Adipocyte (in vitro differentiated cells): ENCODE measurements around the gene RNF223.
"Not testable (repeated sequence)": the region's sequence is repeated elsewhere in the genome, so short reads cannot be mapped to it uniquely, and the experiment has no call there.

Experiments
- DNase-seq: peaks from one replicate; pipeline ENCODE4 v3.0.0-alpha.2; 2015; ENCODE audit warnings: low read depth
- H3K27me3 ChIP-seq: replicated peaks from 2 replicates; pipeline ENCODE4 v1.7.0; 2013; ENCODE audit warnings: mild to moderate bottlenecking, low read length, moderate library complexity; ENCODE audit not compliant: control insufficient read depth, insufficient read depth
- H3K36me3 ChIP-seq: 2 replicates; pipeline ENCODE4 v1.7.0; 2013; ENCODE audit warnings: low read length, mild to moderate bottlenecking, moderate library complexity; ENCODE audit not compliant: control insufficient read depth, insufficient read depth, severe bottlenecking
- H3K4me1 ChIP-seq: 2 replicates; pipeline ENCODE4 v1.7.0; 2013; ENCODE audit warnings: mild to moderate bottlenecking, low read length, moderate library complexity; ENCODE audit not compliant: control insufficient read depth, insufficient read depth
- H3K4me3 ChIP-seq: 2 replicates; pipeline ENCODE4 v1.7.0; 2013; ENCODE audit warnings: mild to moderate bottlenecking, low read length, moderate library complexity
- H3K9ac ChIP-seq: 2 replicates; pipeline ENCODE4 v1.7.0; 2013; ENCODE audit warnings: mild to moderate bottlenecking, low read length, moderate library complexity
- H3K9me3 ChIP-seq: 2 replicates; pipeline ENCODE4 v1.7.0; 2013; ENCODE audit warnings: mild to moderate bottlenecking, low read length, moderate library complexity; ENCODE audit not compliant: control insufficient read depth

RNF223 gene

DNA sequence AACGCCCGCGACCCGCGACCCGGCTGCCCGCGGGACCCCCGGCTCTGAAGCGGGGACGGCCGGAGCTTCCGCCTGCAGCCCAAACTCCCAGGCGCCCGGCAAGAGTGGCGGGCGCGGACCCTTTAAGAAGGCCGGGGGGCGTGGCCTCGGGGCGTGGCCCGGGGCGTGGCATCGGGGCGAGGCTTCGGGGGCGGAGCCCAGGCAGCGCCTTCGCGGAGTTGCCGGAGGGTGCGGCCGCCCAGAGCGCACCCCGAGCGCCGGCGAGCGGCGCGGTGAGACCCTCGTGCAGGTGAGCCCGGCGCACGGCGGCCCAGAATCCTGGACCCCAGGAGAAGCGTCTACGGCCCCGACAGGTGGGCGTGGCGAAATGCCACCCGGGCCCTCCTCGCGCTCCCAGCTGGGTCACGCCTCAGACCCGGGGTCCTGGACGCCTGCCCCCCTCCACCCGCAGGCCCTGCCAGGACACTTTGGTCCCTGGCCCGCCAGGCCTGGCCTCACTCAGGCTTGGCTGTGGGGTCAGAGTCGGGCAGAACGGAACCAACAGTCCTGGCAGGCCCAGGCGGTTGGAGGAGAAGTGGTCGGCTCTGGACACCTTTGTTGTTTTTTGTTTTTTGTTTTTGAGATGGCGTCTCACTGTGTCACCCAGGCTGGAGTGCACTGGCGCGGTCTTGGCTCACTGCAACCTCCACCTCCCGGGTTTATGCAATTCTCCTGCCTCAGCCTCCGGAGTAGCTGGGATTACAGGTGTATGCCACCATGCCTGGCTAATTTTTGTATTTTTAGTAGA is 14.4 kb downstream of the RNF223 start:
- Histone ChIP-seq H3K27me3 (peaks cover 33% of the 10 kb centered on the region), H3K4me1 (no peaks in the 10 kb centered on the region), H3K4me3 (peak overlapping the region; percentile 62), H3K9me3 (no peaks in the 10 kb centered on the region), H3K36me3 (no peaks in the 10 kb centered on the region), H3K9ac (no peak overlapping the region)
- DNase-seq, result peak; percentile 93

DNA sequence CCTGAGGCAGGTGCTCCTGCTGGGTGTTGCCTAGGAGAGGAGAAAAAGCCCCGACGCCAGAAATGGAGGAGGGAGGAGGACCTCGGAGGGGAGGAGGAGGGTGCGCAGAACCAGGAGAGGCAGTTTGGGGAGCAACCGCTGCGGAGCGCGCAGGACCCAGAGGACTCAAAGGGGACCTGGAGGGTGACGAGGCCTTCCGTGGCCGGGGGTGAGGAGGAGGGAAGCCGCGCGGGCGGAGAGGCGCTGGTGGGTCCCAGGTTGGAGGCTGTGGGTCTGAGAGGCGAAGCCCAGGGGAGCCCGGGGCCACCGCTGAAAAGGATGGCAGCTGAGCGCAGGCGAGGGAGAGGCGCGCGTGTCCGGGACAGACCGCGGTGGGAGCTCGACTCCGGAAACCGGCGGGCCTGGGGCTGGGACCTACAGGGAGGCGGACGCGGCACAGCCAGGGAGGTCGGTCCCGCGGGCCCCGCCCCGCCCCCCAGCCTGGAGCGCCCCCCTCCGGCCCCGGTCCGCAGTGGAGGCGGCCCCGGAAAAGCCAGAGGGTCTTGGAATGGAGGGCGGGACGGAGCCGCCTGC is 15.1 kb downstream of the RNF223 start:
- DNase-seq, result peak; percentile 56
- no peaks in the 10 kb centered on the region for H3K9me3 ChIP-seq
- H3K27me3 ChIP-seq, result peaks cover 31% of the 10 kb centered on the region
- H3K4me3 ChIP-seq, result peak overlapping the region; percentile 47
- no peak overlapping the region for H3K9ac ChIP-seq
- H3K4me1 ChIP-seq, result no peaks in the 10 kb centered on the region
- no peaks in the 10 kb centered on the region for H3K36me3 ChIP-seq

DNA sequence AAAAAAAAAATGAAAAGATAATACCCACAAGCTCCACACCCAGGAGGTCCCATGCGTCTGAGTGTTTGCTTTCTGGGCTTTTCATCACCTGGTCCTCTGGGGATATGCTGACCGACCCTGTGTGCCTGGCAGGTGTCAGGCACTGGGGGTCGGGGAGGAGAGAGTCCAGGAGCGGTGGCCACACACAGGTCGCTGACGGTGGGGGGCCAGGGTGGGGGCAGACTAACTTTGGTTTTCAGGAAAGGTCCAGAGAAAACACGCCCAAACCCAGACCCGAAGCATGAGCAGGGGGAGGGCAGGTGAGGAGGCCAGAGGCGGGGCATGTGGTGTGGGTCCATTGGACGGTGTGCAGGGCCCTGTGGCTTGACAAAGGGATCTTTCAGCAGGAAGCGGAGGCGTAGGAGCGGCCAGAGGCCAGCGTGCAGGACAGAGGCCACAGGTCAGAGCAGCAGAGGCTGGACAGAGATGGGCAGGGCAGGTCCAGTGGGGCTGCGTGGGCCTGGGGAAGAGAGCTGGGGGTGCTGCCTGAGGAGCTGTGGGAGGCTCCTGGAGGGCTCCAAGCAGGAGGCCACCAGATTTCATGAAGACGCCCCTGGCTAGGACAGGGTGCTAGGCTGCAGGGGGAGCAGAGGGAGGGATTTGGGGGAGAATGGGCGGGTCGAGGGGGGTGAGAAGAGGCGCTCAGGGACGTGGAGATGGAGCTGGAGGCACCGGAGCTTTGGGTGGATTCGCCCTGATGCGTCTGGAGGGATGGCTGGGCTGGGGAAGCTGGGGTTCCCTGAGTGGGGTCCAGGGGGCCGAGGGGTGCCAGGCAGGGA is 15.8 kb downstream of the RNF223 start:
- H3K36me3 ChIP-seq, result no peaks in the 10 kb centered on the region
- no peaks in the 10 kb centered on the region for H3K9me3 ChIP-seq
- no peak overlapping the region for H3K4me3 ChIP-seq
- no peak overlapping the region for H3K9ac ChIP-seq
- peaks cover 25% of the 10 kb centered on the region for H3K27me3 ChIP-seq
- DNase-seq, result no peak
- H3K4me1 ChIP-seq, result no peaks in the 10 kb centered on the region

DNA sequence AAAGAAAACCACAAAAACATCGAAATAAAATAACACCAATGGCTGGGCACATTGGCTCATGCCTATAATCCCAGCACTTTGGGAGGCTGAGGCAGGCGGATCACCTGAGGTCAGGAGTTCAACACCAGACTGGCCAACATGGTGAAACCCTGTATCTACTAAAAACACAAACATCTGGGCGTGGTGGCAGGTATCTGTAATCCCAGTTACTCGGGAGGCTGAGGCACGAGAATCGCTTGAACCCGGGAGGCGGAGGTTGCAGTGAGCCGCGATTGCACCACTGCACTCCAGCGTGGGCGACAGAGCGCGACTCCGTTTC is 16.4 kb downstream of the RNF223 start:
- not testable (repeated sequence) for H3K4me3 ChIP-seq, H3K36me3 ChIP-seq, H3K4me1 ChIP-seq, H3K9me3 ChIP-seq, H3K9ac ChIP-seq, DNase-seq
- H3K27me3 ChIP-seq, result peaks cover 20% of the 10 kb centered on the region

DNA sequence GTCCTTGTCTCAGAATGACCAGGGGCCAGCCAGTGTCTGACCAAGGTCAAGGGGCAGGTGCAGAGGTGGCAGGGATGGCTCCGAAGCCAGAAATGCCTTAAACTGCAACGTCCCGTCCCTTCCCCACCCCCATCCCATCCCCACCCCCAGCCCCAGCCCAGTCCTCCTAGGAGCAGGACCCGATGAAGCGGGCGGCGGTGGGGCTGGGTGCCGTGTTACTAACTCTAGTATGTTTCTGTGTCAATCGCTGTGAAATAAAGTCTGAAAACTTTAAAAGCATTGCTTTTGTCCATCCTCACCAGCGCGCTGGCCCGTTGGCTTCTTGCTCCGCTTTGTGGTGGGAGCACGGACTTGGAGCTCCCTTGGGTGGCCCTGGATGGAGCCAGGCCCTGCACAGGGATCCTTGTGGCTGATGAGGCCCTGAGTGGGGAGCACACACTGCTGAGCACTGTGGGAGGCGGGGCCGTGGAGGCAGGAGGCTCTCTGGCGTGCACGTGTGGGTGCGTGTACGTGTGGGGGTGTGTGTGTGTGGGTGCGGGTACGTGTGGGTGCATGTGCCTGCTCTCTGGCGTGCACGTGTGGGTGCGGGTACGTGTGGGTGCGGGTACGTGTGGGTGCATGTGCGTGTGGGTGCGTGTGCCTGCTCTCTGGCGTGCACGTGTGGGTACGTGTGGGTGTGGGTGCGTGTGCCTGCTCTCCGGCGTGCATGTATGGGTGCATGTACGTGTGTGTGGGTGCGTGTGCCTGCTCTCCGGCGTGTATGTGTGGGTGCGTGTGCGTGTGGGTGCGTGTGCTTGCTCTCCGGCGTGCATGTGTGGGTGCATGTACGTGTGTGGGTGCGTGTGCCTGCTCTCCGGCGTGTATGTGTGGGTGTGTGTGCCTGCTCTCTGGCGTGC is 18.0 kb downstream of the RNF223 start:
- Histone ChIP-seq H3K4me1 (no peaks in the 10 kb centered on the region), H3K4me3 (no peak overlapping the region), H3K9me3 (no peaks in the 10 kb centered on the region), H3K27me3 (peaks cover 15% of the 10 kb centered on the region), H3K9ac (no peak overlapping the region), H3K36me3 (no peaks in the 10 kb centered on the region)
- no peak for DNase-seq

DNA sequence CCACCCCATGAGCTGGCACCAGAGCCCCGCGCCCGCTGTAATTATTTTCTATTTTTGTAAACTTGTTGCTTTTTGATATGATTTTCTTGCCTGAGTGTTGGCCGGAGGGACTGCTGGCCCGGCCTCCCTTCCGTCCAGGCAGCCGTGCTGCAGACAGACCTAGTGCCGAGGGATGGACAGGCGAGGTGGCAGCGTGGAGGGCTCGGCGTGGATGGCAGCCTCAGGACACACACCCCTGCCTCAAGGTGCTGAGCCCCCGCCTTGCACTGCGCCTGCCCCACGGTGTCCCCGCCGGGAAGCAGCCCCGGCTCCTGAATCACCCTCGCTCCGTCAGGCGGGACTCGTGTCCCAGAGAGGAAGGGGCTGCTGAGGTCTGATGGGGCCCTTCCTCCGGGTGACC is 19.1 kb downstream of the RNF223 start:
- Histone ChIP-seq H3K9ac (no peak overlapping the region), H3K36me3 (no peaks in the 10 kb centered on the region), H3K9me3 (no peaks in the 10 kb centered on the region), H3K4me1 (no peaks in the 10 kb centered on the region), H3K4me3 (no peak overlapping the region), H3K27me3 (peaks cover 12% of the 10 kb centered on the region)
- no peak for DNase-seq

DNA sequence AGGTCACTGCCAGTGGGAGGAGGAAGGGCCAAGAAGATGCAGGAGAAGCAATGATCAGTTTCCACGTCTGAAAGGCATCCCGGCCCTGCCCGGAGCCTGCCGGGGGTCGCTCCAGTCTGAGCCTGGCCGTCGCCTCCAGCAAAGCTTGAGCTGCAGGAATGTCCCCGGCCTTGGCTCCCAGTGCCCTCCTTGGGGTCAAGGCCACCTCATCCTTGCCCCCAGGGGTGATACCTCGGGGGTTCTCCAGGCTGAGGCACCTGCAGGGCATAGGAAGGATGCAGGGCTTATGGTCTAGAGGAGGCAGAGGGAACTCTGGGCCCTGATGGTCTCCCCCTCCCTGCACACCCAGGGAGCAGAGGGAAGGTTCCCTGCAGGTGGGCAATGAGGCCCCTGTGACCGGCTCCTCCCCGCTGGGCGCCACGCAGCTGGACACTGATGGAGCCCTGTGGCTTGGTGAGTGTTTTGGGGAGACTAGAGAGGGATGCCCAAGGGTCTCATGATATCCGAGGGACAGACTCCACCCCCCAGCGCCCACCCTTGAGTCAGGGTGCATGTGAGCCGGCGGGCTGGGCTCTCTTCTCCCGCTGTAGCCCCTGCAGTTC is 19.9 kb downstream of the RNF223 start:
- Histone ChIP-seq H3K4me3 (no peak overlapping the region), H3K36me3 (no peaks in the 10 kb centered on the region), H3K9me3 (no peaks in the 10 kb centered on the region), H3K27me3 (peaks cover 12% of the 10 kb centered on the region), H3K4me1 (no peaks in the 10 kb centered on the region), H3K9ac (no peak overlapping the region)
- DNase-seq, result no peak

DNA sequence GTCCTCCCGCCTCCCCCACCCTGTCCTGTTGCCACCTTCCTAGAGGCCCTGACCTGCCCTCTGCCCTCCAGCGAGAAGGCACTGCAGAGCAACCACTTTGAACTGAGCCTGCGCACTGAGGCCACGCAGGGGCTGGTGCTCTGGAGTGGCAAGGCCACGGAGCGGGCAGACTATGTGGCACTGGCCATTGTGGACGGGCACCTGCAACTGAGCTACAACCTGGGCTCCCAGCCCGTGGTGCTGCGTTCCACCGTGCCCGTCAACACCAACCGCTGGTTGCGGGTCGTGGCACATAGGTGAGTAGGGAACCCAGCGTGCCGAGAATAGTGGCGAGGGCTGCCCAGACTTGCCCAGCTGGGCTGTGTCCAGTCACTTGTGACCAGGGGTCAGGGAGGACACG is 20.4 kb downstream of the RNF223 start:
- no peak for DNase-seq
- no peaks in the 10 kb centered on the region for H3K36me3 ChIP-seq
- no peak overlapping the region for H3K9ac ChIP-seq
- peaks cover 12% of the 10 kb centered on the region for H3K27me3 ChIP-seq
- H3K9me3 ChIP-seq, result no peaks in the 10 kb centered on the region
- no peaks in the 10 kb centered on the region for H3K4me1 ChIP-seq
- H3K4me3 ChIP-seq, result no peak overlapping the region

DNA sequence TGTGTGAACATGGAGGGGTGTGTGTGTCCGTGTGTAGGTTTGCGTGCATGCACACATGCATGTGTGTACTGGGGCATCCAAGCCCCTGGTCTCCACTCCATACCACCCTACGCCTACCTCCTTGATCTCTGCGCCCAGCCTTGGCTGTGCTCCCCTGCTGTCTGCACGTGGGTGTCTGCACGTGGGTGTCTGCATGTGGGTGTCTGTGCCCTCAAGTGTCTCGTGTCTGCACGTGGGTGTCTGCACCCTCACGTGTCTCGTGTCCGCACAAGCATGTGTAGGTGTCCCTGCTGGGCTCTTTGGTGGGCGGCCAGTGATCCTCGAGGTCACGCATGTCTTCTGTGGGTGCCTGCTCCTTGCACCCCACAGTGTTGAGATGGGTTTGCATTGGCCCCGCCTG is 21.1 kb downstream of the RNF223 start:
- no peak overlapping the region for H3K9ac ChIP-seq
- H3K4me1 ChIP-seq, result no peaks in the 10 kb centered on the region
- H3K4me3 ChIP-seq, result no peak overlapping the region
- H3K27me3 ChIP-seq, result peaks cover 8% of the 10 kb centered on the region
- H3K36me3 ChIP-seq, result no peaks in the 10 kb centered on the region
- H3K9me3 ChIP-seq, result no peaks in the 10 kb centered on the region
- DNase-seq, result no peak

DNA sequence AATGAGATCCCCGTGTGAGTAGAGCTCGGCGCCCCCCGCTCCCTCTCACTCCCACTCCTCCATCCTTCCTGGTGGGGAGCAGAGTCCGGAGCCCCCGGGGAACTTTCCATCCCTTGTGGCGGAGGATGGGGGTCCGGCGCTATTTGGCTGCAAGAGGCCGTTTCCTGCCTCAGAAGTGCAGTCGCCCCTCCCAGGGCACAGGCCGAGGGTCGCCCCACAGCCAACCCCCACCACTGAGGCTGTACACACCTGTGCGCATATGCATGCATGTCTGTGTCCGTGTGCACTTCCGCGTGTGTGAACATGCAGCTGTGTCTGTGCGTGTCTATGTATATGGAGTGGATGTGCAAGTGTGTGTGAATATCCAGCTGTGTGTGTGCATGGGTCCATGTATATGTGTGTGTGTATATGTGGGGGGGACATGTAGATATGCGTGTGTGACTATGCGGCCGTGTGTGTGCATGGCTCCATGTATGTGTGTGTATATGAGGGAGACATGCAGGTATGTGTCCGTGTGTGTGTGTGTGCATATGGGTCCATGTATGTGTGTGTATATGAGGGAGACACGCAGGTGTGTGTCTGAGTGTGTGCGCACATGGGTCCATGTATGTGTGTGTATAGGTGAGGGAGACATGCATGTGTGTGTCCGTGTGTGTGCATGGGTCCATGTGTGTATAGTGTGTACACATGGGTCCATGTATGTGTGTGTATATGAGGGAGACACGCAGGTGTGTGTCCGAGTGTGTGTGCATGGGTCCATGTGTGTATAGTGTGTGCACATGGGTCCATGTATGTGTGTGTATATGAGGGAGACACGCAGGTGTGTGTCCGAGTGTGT is 21.9 kb downstream of the RNF223 start:
- no peaks in the 10 kb centered on the region for H3K36me3 ChIP-seq
- no peak for DNase-seq
- H3K9me3 ChIP-seq, result no peaks in the 10 kb centered on the region

More for the DNA sequence above, 21.9 kb downstream of the RNF223 start:
- Histone ChIP-seq H3K27me3 (peaks cover 6% of the 10 kb centered on the region), H3K4me1 (no peaks in the 10 kb centered on the region), H3K4me3 (no peak overlapping the region), H3K9ac (no peak overlapping the region)
